Ishikawa (cell line): Measurements from ENCODE around the gene MEF2C.

Source experiments
- CEBPB ChIP-seq: IDR thresholded peaks from 2 replicates; pipeline ENCODE4 v1.6.1; 2012
- CREB1 ChIP-seq: IDR thresholded peaks from 2 replicates; pipeline ENCODE4 v1.6.1; 2012; ENCODE audit warnings: low read depth
- EP300 ChIP-seq: IDR thresholded peaks from 2 replicates; pipeline ENCODE4 v1.6.1; 2012; ENCODE audit warnings: borderline replicate concordance
- TAF1 ChIP-seq: IDR thresholded peaks from 2 replicates; pipeline ENCODE4 v1.6.1; 2012; ENCODE audit warnings: low read depth, mild to moderate bottlenecking
- TCF12 ChIP-seq: IDR thresholded peaks from 2 replicates; pipeline ENCODE4 v1.6.1; 2012; ENCODE audit warnings: low read depth
- TF ChIP-seq, protein P1 (sequence below): IDR thresholded peaks from 2 replicates; pipeline ENCODE4 v1.6.1; 2012; ENCODE audit warnings: low read depth, mild to moderate bottlenecking

DNA sequence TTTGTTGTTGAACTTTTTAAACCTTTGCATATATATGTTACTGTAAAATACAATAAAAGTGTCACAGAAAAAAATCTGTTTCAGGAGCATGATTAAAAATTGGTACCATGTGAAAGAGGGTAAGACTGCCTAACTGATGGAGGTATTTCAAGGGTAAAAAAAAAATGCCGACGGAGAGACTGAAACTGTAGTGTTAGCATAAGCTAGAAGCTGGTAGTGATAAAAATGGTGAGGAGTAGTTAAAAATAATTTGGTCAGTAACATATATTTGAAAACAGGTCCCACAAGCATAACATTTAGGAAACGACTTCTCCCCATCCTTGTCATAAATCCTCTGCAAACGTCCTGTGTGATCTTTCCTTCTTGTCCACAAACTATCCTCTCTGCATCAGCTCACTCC is 64.7 kb downstream of the MEF2C start:
- TF ChIP-seq TAF1 (no peak), EP300 (no peak), TCF12 (no peak), CEBPB (no peak), CREB1 (no peak)
- TF ChIP-seq, protein P1, sequence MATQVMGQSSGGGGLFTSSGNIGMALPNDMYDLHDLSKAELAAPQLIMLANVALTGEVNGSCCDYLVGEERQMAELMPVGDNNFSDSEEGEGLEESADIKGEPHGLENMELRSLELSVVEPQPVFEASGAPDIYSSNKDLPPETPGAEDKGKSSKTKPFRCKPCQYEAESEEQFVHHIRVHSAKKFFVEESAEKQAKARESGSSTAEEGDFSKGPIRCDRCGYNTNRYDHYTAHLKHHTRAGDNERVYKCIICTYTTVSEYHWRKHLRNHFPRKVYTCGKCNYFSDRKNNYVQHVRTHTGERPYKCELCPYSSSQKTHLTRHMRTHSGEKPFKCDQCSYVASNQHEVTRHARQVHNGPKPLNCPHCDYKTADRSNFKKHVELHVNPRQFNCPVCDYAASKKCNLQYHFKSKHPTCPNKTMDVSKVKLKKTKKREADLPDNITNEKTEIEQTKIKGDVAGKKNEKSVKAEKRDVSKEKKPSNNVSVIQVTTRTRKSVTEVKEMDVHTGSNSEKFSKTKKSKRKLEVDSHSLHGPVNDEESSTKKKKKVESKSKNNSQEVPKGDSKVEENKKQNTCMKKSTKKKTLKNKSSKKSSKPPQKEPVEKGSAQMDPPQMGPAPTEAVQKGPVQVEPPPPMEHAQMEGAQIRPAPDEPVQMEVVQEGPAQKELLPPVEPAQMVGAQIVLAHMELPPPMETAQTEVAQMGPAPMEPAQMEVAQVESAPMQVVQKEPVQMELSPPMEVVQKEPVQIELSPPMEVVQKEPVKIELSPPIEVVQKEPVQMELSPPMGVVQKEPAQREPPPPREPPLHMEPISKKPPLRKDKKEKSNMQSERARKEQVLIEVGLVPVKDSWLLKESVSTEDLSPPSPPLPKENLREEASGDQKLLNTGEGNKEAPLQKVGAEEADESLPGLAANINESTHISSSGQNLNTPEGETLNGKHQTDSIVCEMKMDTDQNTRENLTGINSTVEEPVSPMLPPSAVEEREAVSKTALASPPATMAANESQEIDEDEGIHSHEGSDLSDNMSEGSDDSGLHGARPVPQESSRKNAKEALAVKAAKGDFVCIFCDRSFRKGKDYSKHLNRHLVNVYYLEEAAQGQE, result no peak
